Measurements from ENCODE around the gene NUBP1.

The NUBP1 gene

DNA sequence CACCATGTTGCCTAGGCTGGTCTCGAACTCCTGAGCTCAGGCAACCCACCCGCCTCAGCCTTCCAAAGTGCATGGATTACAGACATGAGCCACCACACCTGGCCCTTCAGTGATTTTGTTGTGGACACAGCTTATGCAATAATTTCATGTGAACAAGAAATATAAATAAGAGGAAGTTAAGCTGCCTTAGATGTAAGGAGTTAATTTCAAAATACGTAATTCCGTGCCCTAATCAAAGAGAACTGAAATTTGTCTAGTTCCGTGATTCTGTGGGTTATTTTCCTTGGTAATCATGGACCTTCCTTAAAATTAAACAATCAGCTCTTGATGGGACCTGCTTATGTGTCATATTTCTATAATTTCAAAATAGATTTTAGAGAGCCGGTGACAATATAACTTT lies 63.1 kb downstream of the NUBP1 start:
- DNase-seq (ENCODE audit: low read depth in 2 of 2): no peak

- no peak for DNase-seq (ENCODE audit: low read depth in 2 of 2)
Observed at GRCh38 chr16:10808218-10808617, 64.6 kb downstream of the NUBP1 start.

DNA sequence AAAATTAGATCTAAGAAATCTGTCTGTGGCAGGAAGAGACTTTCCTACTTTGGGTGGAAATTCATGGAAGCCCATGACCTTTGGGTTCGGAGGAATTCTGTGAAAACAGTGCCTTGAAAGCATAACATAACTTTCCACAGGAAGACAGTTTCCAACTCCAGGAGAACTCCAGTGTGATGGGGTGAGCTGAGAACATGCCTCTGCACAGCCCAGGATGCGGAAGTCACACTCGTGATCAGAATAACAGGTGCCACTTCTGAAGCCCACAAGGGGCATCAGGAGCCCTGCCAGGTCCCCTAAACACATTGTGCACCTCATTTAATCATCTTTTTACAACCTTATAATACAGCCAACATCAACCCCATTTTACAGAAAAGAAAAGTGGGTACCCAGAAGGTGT lies 65.2 kb downstream of the NUBP1 start:
- no peak for DNase-seq (ENCODE audit: low read depth in 2 of 2)

GRCh38 chr16:10809706-10810105 lies 66.1 kb downstream of the NUBP1 start:
- DNase-seq (ENCODE audit: low read depth in 2 of 2): no peak

DNA sequence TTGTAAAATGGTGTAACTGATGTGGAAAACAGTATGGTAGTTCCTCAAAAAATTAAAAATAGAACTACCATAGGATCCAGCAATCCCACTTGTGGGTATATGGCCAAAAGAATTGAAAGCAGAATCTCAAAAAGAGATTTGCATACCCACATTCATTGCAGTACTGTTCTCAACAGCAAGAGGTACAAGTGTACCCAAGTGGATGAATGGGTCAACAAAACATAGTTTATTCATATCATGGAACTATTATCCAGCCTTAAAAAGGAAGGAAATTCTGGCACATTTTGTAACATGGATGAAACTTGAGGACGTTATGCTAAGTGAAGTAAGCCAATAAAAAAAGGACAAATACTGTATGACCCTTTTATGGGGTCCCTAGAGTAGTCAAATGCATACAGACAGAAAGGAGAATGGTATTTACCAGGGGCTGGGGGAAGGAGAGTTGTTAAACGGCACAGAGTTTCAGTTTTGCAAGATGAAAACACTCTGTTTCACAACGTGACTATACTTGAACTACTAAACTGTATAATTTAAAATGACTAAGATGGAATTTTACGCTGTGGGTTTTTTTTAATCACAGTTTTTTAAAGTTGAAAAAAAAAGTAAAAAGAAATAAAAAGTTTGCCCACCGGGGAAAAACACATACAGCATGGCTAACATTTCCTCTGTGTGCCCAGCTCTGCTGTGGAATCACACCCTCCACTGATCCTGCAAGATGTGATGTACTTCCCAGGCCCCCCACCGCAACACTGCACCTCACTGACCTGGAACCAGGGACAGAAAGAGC lies 68.9 kb downstream of the NUBP1 start:
- DNase-seq (ENCODE audit: low read depth in 2 of 2): no peak

- no peak for DNase-seq (ENCODE audit: low read depth in 2 of 2)
Observed at GRCh38 chr16:10813099-10813455, 69.4 kb downstream of the NUBP1 start.

GRCh38 chr16:10817514-10817913 lies 73.9 kb downstream of the NUBP1 start:
- DNase-seq (ENCODE audit: low read depth in 2 of 2): no peak

DNA sequence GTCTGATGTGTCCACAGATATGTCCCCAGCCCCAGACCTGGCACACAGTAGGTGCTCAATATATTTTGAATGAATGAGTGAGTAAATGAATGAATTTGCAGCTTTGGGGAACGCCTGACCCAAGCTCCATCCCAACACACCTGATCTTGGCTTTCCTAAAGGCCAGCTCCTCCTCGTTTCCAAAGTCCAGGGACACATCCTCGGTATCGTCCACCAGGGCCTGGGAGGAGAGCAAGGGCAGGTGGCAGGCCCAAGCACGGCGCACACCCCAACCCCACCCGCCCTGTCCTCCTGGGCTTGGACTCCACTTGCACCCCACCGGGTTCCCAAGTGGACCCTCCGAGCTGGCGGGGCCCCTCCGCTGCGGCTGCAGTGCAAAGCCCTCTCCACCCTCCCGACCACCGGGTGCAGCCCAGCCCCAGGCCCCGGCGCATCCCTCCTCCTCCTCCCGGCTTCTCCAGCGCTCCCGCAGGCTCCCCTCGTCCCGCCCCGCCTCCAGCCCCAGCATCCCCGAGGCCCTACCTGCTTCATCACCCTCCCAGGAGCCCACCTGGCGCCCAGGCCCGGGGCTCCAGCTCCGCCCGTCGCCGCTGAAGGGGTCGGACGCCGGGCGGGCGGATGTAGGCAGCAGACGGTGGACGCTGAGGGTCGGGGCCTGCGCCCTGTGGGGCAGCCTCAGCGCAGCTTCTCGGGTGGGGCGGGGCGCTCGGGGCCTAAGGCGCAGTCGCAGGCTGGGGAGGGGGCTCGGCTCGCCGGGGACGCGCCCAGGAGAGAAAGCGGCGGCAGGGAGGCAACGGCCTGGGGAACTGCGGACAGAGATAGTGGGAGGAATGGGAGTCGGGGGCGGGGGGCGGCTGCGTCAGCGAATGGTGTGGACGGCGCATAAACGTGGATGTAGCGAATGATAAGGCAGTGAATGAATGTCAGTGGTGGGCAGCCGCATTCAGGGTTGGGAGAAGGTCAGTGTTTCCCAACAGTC lies 74.6 kb downstream of the NUBP1 start, which contains the start of gene TVP23A:
TVP23A (minus strand) TSS at position 832 of the 979 bp plus-strand sequence; CDS start at position 531, 301 bp downstream.
- DNase-seq (ENCODE audit: low read depth in 2 of 2): no peak

All from stimulated activated CD8-positive, alpha-beta memory T cell treated with anti-CD3 and anti-CD28 coated beads, Interleukin-2, amount 100 ng/mL, for 1 hour (primary cell).